ENCODE data around the gene ASB16.

- no peak for TF ChIP-seq CTCF (IDR thresholded peaks at IDR 0.05 in 2 of 3, conservative IDR thresholded peaks at IDR 0.05 in 1 of 3; ENCODE audit: borderline replicate concordance in 1 of 3, insufficient read depth in 1 of 3, low read depth in 2 of 3, low read length in 2 of 3)
- TF ChIP-seq POLR2A (IDR thresholded peaks at IDR 0.05; ENCODE audit: borderline replicate concordance, extremely low read depth, insufficient read depth, insufficient read length), result no peak
- no peak for TF ChIP-seq SIN3A (IDR thresholded peaks at IDR 0.05; ENCODE audit: low read depth)
- no peak for TF ChIP-seq ATF3 (IDR thresholded peaks at IDR 0.05)
Observed at GRCh38 chr17:44122816-44123355, 47.6 kb upstream of the ASB16 start.

All from HCT116 (cell line).